Fibroblast of the aortic adventitia (primary cell): Measurements from ENCODE around the gene RTN4R. TPM values are rescaled to one million over a fixed set of nuclear protein-coding genes. Genes with fewer than 3 reads are reported as not detected.

Experiments
- DNase-seq: peaks from one replicate; pipeline ENCODE4 v3.0.0-alpha.2; 2010; ENCODE audit warnings: low read depth
- H3K4me3 ChIP-seq: 2 replicates; pipeline ENCODE4 v1.5.1; 2011; ENCODE audit warnings: low read depth, mild to moderate bottlenecking, control low read depth, low read length, moderate library complexity
- total RNA-seq: library from RNA; depleted of rRNA; stranded (reverse); fragments of >200 nt; gene quantifications from 2 replicates; pipeline ENCODE4 v1.2.3, GENCODE V29; 2012; ENCODE audit warnings: low replicate concordance
- TF ChIP-seq, protein P1 (sequence below): IDR thresholded peaks from 2 replicates; pipeline ENCODE4 v1.5.1; 2011; ENCODE audit warnings: mild to moderate bottlenecking, low read length, control low read depth, inconsistent platforms; ENCODE audit not compliant: insufficient read depth

Gene RTN4R
- total RNA-seq, 1 donor = 0.09 TPM

GRCh38 chr22:20249797-20250354, 18.2 kb downstream of the RTN4R start:
- peak; percentile 40 for DNase-seq
- TF ChIP-seq, protein P1, sequence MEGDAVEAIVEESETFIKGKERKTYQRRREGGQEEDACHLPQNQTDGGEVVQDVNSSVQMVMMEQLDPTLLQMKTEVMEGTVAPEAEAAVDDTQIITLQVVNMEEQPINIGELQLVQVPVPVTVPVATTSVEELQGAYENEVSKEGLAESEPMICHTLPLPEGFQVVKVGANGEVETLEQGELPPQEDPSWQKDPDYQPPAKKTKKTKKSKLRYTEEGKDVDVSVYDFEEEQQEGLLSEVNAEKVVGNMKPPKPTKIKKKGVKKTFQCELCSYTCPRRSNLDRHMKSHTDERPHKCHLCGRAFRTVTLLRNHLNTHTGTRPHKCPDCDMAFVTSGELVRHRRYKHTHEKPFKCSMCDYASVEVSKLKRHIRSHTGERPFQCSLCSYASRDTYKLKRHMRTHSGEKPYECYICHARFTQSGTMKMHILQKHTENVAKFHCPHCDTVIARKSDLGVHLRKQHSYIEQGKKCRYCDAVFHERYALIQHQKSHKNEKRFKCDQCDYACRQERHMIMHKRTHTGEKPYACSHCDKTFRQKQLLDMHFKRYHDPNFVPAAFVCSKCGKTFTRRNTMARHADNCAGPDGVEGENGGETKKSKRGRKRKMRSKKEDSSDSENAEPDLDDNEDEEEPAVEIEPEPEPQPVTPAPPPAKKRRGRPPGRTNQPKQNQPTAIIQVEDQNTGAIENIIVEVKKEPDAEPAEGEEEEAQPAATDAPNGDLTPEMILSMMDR = no peak
- H3K4me3 ChIP-seq = no peak overlapping the region

GRCh38 chr22:20248461-20248978, 19.6 kb downstream of the RTN4R start:
- TF ChIP-seq, protein P1 = no peak
- H3K4me3 ChIP-seq = no peak overlapping the region
- no peak for DNase-seq

GRCh38 chr22:20247608-20248171, 20.4 kb downstream of the RTN4R start:
- TF ChIP-seq, protein P1 = no peak
- DNase-seq = no peak
- no peak overlapping the region for H3K4me3 ChIP-seq

- no peak overlapping the region for H3K4me3 ChIP-seq
- TF ChIP-seq, protein P1 = no peak
- no peak for DNase-seq
Observed at GRCh38 chr22:20247010-20247505, 21.1 kb downstream of the RTN4R start.

DNA sequence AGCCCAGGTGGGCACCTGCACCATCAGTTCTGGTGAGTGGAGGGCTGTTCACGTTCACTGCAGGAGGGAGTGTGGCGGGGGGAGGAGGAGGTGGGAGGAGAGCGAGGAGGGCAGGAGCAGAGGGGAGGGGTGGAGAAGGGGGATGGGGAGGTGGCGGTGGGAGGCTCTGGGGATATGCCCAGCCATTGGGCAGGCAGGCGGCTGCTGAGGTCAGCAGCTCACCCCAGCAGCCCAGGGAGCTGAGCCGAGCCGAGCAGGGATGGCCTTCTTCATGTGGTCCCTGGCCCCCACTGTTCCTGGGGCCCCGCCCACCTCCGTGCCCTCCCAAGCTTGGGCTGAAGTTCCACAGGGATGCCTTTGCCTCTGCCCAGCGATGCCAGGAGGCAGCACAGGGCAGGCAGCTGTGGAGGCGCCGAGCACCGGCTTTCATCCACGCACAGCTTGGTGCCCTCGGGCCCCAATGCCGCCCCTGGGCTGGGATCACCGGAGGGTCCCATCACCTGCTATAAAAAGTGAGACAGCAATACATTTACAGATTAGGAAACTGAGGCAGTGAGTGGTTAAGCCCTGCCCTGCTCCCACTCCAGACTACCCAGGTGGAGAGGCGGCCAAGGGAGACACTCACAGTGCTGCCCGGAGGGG, 21.6 kb downstream of the RTN4R start:
- no peak for DNase-seq
- H3K4me3 ChIP-seq = no peak overlapping the region
- TF ChIP-seq, protein P1 = no peak

DNA sequence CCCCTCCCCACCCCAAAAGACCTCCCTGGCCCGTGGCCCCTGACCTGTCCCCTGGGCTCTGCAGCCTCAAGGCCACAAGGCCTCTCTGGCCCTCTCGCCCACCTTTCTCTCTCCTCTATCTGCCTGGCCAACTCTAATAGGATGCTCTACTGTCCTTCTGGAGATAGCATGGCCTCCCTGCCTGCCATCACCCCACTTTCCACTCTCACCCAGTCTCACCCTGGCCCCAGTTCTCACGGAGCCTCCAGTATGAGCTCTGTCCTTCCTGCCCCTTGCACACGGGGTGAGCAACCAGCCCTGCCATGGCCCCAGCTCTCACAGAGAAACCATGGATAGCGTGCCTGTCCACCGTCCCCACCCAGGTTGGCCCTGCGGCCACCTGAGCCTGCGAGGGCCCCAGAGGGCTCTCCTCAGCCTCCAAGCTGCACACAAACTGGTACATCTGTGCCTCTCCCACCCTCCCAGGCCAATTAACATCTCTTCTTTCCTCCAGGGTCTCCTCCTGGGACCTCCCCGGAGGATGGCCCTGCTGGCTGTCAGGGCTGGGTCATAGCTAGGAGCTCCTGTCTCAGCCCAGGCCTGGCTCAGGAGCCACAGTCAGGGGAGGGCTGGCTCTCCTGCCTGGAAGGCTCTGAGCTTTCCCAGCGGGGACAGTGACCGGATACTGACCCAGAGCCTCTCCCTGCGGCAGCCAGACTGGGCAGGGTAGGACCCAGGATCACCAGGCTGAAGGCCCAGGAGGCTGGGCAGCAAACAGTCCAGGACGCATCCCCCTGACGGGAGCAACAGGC, 22.3 kb downstream of the RTN4R start:
- DNase-seq = no peak
- no peak overlapping the region for H3K4me3 ChIP-seq
- TF ChIP-seq, protein P1 = no peak
